A549 (cell line): ENCODE data around the gene CDKN3. TPM values are rescaled to one million over a fixed set of nuclear protein-coding genes. Genes with fewer than 3 reads are reported as not detected.

Experiments
- ATAC-seq, 2 experiments: fragments of 200-7000 bp in 1 of 2; fragments of >200 bp in 1 of 2; cut with Nextera tagmentation in 1 of 2; cut with Tn5 transposase in 1 of 2; 3 replicates each; pipeline versions ENCODE4 v1.8.0 to v1.9.1; 2018 to 2020; ENCODE audit warnings: mild to moderate bottlenecking in 1 of 2, moderate library complexity in 1 of 2
- CTCF ChIA-PET: fragments of 300-600 bp; sonication (Branson Sonifier 250); formaldehyde crosslinking; extraction: SDS; loops from one replicate; lab custom pipeline; 2021; ENCODE audit warnings: antibody characterized with exemption, inconsistent platforms; lab: Yijun Ruan, JAX
- POLR2A ChIA-PET: fragments of 350-600 bp; formaldehyde crosslinking; extraction: SDS; loops from one replicate; lab custom pipeline; 2021; ENCODE audit warnings: antibody characterized with exemption, inconsistent platforms; lab: Yijun Ruan, JAX
- DNase-seq, 2 experiments: peaks; one replicate each; pipeline versions ENCODE4 v3.0.0 to v3.0.0-alpha.2; 2011 to 2016; ENCODE audit warnings: low read depth in 1 of 2, low spot score in 1 of 2
- FAIRE-seq: peaks from 2 replicates; lab custom pipeline; 2011; peaks lifted over from hg19 to GRCh38; lab: Jason Lieb, UNC
- H3K27ac ChIP-seq, 2 experiments: fragments of >200 bp; sonication (Bioruptor Twin); formaldehyde crosslinking; 3 replicates each; pipeline ENCODE4 v1.5.1; 2016 to 2017
- H3K4me1 ChIP-seq: fragments of >200 bp; sonication (Bioruptor Twin); formaldehyde crosslinking; 3 replicates; pipeline ENCODE4 v1.6.1; 2016
- H3K4me2 ChIP-seq: fragments of >200 bp; sonication (Bioruptor Twin); formaldehyde crosslinking; 3 replicates; pipeline ENCODE4 v1.6.1; 2016
- H3K4me3 ChIP-seq: fragments of >200 bp; sonication (Bioruptor Twin); formaldehyde crosslinking; 3 replicates; pipeline ENCODE4 v1.5.1; 2016
- H3K9me3 ChIP-seq: fragments of >200 bp; sonication (Bioruptor Twin); formaldehyde crosslinking; 3 replicates; pipeline ENCODE4 v1.6.1; 2016
- BCL3 ChIP-seq: fragments of >200 bp; sonication (Bioruptor Twin); formaldehyde crosslinking; IDR thresholded peaks from 3 replicates; pipeline ENCODE4 v1.6.1; 2016
- CTCF ChIP-seq: fragments of >200 bp; sonication (Bioruptor Twin); formaldehyde crosslinking; IDR thresholded peaks from 3 replicates; pipeline ENCODE4 v1.5.1; 2016
- E2F6 ChIP-seq: IDR thresholded peaks from 2 replicates; pipeline ENCODE4 v1.6.1; 2012; ENCODE audit warnings: low read depth, borderline replicate concordance
- EHMT2 ChIP-seq: fragments of 200-600 bp; sonication (generic); IDR thresholded peaks from 2 replicates; pipeline ENCODE4 v1.6.1; 2016; ENCODE audit warnings: antibody characterized with exemption, low read depth, mild to moderate bottlenecking, moderate library complexity
- FOSB ChIP-seq: fragments of 250-450 bp; sonication (Bioruptor Pico); IDR thresholded peaks from 2 replicates; pipeline ENCODE4 v1.5.0; 2020; ENCODE audit warnings: mild to moderate bottlenecking, moderate library complexity
- MYC ChIP-seq: IDR thresholded peaks from 2 replicates; pipeline ENCODE4 v1.6.1; 2012; ENCODE audit warnings: mild to moderate bottlenecking, inconsistent platforms, low read length, improper control_type of control experiment, borderline replicate concordance
- PBX3 ChIP-seq: IDR thresholded peaks from 2 replicates; pipeline ENCODE4 v1.6.1; 2012
- PHF8 ChIP-seq: fragments of 200-600 bp; sonication (generic); IDR thresholded peaks from 2 replicates; pipeline ENCODE4 v1.6.1; 2016; ENCODE audit warnings: low read depth, mild to moderate bottlenecking, antibody characterized with exemption, moderate library complexity, borderline replicate concordance
- RAD21 ChIP-seq, 2 experiments: fragments of >200 bp in 1 of 2; sonication (Bioruptor Twin) in 1 of 2; formaldehyde crosslinking in 1 of 2; IDR thresholded peaks in 1 of 2; conservative IDR thresholded peaks in 1 of 2; 2 replicates in 1 of 2; 3 replicates in 1 of 2; pipeline ENCODE4 v1.6.1; 2012 to 2018; ENCODE audit warnings: inconsistent platforms in 1 of 2
- RCOR1 ChIP-seq: fragments of 150-350 bp; IDR thresholded peaks from 2 replicates; pipeline ENCODE4 v1.6.1; 2014; ENCODE audit warnings: antibody characterized with exemption, low read length, low read depth
- SMC3 ChIP-seq: fragments of >200 bp; sonication (Bioruptor Twin); formaldehyde crosslinking; IDR thresholded peaks from 3 replicates; pipeline ENCODE4 v1.6.1; 2018; ENCODE audit warnings: inconsistent platforms
- TFCP2L1 ChIP-seq: fragments of 250-450 bp; sonication (Bioruptor Pico); IDR thresholded peaks from 2 replicates; pipeline ENCODE4 v1.5.0; 2021; ENCODE audit warnings: mild to moderate bottlenecking
- ZSCAN20 ChIP-seq: fragments of 250-450 bp; sonication (Bioruptor Pico); IDR thresholded peaks from 2 replicates; pipeline ENCODE4 v1.8.0; 2022; ENCODE audit warnings: mild to moderate bottlenecking, moderate library complexity
- WGBS: methylation state at CpG from one replicate; pipeline ENCODE4 v1.1.6; 2017; ENCODE audit errors: missing lambda C conversion rate; 5-methylcytosine and 5-hydroxymethylcytosine counted together
- polyA plus RNA-seq, 4 experiments: library from polyadenylated mRNA; depleted of rRNA in 3 of 4; stranded (reverse); fragments of >200 nt; fragmentation: RNase III in 1 of 4; extraction: RNeasy Plus Mini Kit Qiagen cat#74134 plus additional on column Dnase treatment in 1 of 4; gene quantifications; 2 replicates in 3 of 4; 3 replicates in 1 of 4; pipeline ENCODE4 v1.2.3, GENCODE V29; 2011 to 2017
- TF ChIP-seq, protein P1 (sequence below): fragments of 250-450 bp; sonication (Bioruptor Pico); IDR thresholded peaks from 2 replicates; pipeline ENCODE4 v1.5.0; 2021; ENCODE audit warnings: mild to moderate bottlenecking, moderate library complexity, borderline replicate concordance
- TF ChIP-seq, protein P2 (sequence below): fragments of 150-350 bp; IDR thresholded peaks from 2 replicates; pipeline ENCODE4 v1.6.1; 2014; ENCODE audit warnings: low read depth, mild to moderate bottlenecking, low read length
- TF ChIP-seq, protein P3 (sequence below): fragments of 450-650 bp; IDR thresholded peaks from 2 replicates; pipeline ENCODE4 v1.6.1; 2014; ENCODE audit warnings: antibody characterized with exemption

CDKN3 gene
- polyA plus RNA-seq, 2 of the 4 experiments (the other 2 are of a cell fraction) = 67.4 to 154 TPM

DNA sequence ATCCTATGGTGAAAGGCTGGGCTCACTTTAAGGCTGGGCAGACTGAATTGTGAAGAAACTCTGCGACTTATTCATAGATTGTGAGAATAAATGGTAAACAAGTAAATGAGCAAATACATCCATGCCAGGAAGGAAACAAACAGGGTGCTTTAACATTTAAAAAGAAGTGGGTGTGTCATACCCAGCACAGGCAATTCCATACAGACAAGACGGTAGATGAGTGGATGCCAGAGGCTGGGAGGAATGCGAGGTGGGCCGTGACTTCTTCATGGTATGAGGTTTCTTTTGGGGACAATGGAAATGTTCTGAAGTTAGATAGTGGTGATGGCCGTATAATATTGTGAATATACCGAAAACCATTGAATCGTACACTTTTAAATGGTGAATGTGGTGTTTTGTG lies 49.8 kb upstream of the CDKN3 start:
- DNase-seq (no peak), FAIRE-seq (no peak), ATAC-seq (no peak)
- H3K4me1 ChIP-seq = no peaks in the 10 kb centered on the region
- H3K4me2 ChIP-seq = no peak overlapping the region
- no peak overlapping the region for H3K27ac ChIP-seq
- no peak for TF ChIP-seq TFCP2L1 (CRISPR knock-in tag)
- ChIA-PET CTCF (interaction anchor here (0.5 to 3.9 kb wide), 38 partner anchors 8 to 1149 kb away, joined by 3 to 38 read pairs (median 5); partner anchors contain the start of gene CDKN3), POLR2A (no interaction called here)
- no peak overlapping the region for H3K4me3 ChIP-seq
- WGBS = 74% methylated on average over 7 of the region's 7 CpGs
- H3K9me3 ChIP-seq = no peaks in the 10 kb centered on the region

GRCh38 chr14:54348001-54348611 lies 48.7 kb upstream of the CDKN3 start:
- Histone ChIP-seq H3K9me3 (no peaks in the 10 kb centered on the region), H3K27ac (no peak overlapping the region), H3K4me1 (no peaks in the 10 kb centered on the region), H3K4me2 (no peak overlapping the region), H3K4me3 (no peak overlapping the region)
- DNase-seq (peak; percentile 51 to 62), FAIRE-seq (peak; percentile 49), ATAC-seq (peak; percentile 80 to 89)
- 24% methylated on average over 5 of the region's 5 CpGs for WGBS
- ChIA-PET CTCF (interaction anchor here (0.6 to 3.9 kb wide), 83 partner anchors 8 to 1662 kb away, joined by 3 to 38 read pairs (median 4); partner anchors contain the start of gene CDKN3), POLR2A (interaction anchor here (1.1 kb wide), 1 partner anchor 19 kb away, joined by 3 read pairs; no protein-coding TSS in a partner anchor)
- TF ChIP-seq SMC3 (peak; percentile 63), CTCF (peak; percentile 88), RAD21 (conservative IDR thresholded peaks at IDR 0.05 in 1 of 2, IDR thresholded peaks at IDR 0.05 in 1 of 2) (peak; percentile 89 to 92), FOSB (CRISPR knock-in tag) (no peak), ZSCAN20 (CRISPR knock-in tag) (no peak)

DNA sequence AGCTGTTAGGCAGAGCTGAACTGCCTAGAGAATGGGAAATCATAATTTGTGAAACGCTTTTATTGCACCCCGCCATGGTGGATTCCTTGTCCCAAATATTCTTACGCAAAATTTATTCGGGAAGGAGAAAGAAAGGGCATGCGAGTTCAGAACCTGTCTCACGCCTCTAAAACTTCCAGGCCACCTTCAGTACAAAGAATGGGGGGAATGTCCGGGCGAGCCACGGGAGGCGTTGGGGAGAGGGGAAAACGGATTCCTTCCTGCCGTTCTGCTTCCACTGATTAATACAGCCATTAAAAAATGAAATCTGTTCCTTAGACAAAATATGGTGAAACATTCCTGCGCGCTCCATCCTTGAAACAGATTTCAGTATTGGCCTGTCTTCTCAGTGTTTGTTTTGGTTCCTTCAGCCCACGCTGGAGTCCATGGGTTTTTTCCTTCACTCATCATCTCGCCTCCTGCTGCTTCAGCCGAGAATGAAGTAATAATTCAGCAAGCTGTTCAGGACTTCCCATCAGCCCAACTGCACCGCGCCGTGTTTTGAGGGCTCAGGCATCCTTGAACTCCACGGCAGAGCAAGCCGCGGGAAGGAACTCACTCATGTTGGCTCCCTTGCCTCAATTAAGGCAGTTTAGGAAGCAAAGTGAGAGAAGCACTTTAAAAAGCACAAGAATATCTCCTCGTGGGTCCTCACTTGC lies 47.7 kb upstream of the CDKN3 start:
- DNase-seq = no peak
- Histone ChIP-seq H3K4me3 (no peak overlapping the region), H3K4me1 (no peaks in the 10 kb centered on the region), H3K9me3 (no peaks in the 10 kb centered on the region), H3K4me2 (no peak overlapping the region), H3K27ac (no peak overlapping the region)
- CTCF ChIA-PET = interaction anchor here (0.6 to 3.9 kb wide), 23 partner anchors 7 to 1652 kb away, joined by 3 to 38 read pairs (median 6); no protein-coding TSS in a partner anchor
- FAIRE-seq = no peak
- POLR2A ChIA-PET = no interaction called here
- no peak for ATAC-seq
- TF ChIP-seq, protein P1, sequence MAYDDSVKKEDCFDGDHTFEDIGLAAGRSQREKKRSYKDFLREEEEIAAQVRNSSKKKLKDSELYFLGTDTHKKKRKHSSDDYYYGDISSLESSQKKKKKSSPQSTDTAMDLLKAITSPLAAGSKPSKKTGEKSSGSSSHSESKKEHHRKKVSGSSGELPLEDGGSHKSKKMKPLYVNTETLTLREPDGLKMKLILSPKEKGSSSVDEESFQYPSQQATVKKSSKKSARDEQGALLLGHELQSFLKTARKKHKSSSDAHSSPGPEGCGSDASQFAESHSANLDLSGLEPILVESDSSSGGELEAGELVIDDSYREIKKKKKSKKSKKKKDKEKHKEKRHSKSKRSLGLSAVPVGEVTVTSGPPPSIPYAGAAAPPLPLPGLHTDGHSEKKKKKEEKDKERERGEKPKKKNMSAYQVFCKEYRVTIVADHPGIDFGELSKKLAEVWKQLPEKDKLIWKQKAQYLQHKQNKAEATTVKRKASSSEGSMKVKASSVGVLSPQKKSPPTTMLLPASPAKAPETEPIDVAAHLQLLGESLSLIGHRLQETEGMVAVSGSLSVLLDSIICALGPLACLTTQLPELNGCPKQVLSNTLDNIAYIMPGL (CRISPR knock-in tag) = no peak
- TF ChIP-seq SMC3 = no peak
- no peak for TF ChIP-seq MYC
- 67% methylated on average over 24 of the region's 24 CpGs for WGBS

DNA sequence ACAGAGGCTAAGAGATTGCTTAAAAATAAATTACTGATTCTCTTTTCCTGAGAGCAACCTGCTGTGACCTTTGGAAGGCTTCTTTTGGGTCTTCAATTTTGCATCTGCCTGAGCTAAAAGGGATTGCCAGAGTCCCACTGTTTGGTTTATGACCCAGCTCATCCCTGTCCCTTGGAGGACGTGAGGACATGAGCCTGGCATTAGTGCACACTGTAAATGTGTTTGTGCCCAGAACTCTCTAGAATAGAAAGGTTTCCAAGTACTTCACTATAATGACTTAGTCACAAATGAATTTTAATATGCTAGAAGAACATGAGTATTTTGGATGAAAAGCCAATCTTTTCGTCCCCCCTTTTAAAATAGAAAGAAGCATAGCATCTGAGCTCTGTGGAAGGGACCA lies 47.1 kb upstream of the CDKN3 start:
- Histone ChIP-seq H3K4me2 (no peak overlapping the region), H3K9me3 (no peaks in the 10 kb centered on the region), H3K4me3 (no peak overlapping the region), H3K27ac (no peak overlapping the region), H3K4me1 (no peaks in the 10 kb centered on the region)
- ATAC-seq (no peak), FAIRE-seq (no peak), DNase-seq (no peak)
- ChIA-PET CTCF (interaction anchor here (0.6 to 3.9 kb wide), 7 partner anchors 10 to 1652 kb away, joined by 3 to 38 read pairs (median 4); no protein-coding TSS in a partner anchor), POLR2A (interaction anchor here (0.5 kb wide), 1 partner anchor 69 kb away, joined by 3 read pairs; no protein-coding TSS in a partner anchor)
- 31% methylated on average over 2 of the region's 2 CpGs for WGBS
- TF ChIP-seq, protein P2, sequence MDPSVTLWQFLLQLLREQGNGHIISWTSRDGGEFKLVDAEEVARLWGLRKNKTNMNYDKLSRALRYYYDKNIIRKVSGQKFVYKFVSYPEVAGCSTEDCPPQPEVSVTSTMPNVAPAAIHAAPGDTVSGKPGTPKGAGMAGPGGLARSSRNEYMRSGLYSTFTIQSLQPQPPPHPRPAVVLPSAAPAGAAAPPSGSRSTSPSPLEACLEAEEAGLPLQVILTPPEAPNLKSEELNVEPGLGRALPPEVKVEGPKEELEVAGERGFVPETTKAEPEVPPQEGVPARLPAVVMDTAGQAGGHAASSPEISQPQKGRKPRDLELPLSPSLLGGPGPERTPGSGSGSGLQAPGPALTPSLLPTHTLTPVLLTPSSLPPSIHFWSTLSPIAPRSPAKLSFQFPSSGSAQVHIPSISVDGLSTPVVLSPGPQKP = no peak
- no peak for TF ChIP-seq PHF8
- TF ChIP-seq EHMT2 = no peak
- TF ChIP-seq RCOR1 = no peak
- TF ChIP-seq, protein P3, sequence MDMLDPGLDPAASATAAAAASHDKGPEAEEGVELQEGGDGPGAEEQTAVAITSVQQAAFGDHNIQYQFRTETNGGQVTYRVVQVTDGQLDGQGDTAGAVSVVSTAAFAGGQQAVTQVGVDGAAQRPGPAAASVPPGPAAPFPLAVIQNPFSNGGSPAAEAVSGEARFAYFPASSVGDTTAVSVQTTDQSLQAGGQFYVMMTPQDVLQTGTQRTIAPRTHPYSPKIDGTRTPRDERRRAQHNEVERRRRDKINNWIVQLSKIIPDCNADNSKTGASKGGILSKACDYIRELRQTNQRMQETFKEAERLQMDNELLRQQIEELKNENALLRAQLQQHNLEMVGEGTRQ = no peak
- no peak for TF ChIP-seq BCL3
- no peak for TF ChIP-seq TFCP2L1 (CRISPR knock-in tag)
- TF ChIP-seq E2F6 = no peak
- TF ChIP-seq PBX3 = no peak
